ENCODE measurements around the gene TRPV3. TPM values are rescaled to one million over a fixed set of nuclear protein-coding genes. Genes with fewer than 3 reads are reported as not detected.

Gene TRPV3
- total RNA-seq, 3 donors from 2014 or later: 7.7 to 17.8 (median 8.6) TPM

DNA sequence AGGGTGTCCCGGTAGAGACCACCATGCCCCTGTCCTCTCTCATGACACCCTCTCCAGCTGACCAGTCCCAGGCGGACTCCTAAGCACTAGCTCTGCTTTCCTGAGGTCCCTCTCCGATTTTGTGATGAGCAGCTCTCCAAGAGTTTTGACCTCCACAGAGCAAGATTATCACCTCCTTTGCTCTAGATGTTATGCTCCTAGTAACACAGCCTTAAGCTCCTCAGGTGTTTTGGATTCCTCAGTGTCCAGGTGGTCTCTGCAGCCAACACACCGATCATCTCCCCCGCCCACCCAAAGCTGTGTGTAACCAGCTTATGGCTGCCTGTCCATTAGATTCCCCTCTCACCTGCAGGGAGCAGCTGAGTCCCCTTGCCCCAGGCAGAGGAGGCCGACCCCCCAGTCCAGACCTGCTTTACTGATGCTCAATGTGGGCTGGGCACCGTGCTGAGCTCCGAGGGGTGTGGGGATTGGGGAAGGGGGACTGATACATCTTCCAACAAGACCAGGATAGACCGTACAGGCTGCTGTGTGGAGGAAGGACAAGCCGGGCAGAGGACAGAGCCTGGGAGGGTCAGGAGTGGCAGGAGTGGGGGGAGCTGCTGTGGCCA lies 2.3 kb downstream of the TRPV3 start:
- H3K36me3 ChIP-seq (ENCODE audit: low read depth): no peaks in the 10 kb centered on the region

DNA sequence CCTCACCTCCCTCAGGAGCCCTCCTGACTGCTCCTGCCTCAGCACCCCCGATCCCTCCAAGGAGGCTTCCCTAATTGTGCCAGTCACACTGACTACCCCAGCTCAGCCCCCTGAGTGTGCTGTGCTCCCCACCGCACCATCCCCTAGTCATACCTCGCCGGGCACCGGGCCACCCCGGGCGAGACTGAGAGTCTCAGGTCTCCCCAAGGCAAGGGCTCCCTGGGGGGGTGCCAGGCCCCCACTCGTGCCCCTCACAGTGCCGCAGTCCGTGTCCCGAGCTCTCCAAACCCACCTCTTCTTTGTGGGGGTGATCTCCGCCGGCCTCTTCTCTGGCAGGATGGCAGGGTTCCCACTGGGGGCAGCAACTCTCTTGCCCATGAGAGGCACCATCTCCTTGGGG lies 3.2 kb downstream of the TRPV3 start:
- peak in 1 of 3 donors; percentile 25 for DNase-seq
- Histone ChIP-seq H3K9me3 (no peaks in the 10 kb centered on the region), H3K4me3 (no peak overlapping the region), H3K4me1 (ENCODE audit: low read depth) (peaks cover 23% of the 10 kb centered on the region), H3K36me3 (ENCODE audit: low read depth) (no peaks in the 10 kb centered on the region)
- no peak for TF ChIP-seq CTCF (IDR thresholded peaks at IDR 0.05)
- no peak for ATAC-seq
- intact Hi-C loops (cut with DNase I, micrococcal nuclease): no loop called here

More for the DNA sequence above, 2.3 kb downstream of the TRPV3 start:
- no peak for DNase-seq
- Histone ChIP-seq H3K4me1 (ENCODE audit: low read depth) (peaks cover 23% of the 10 kb centered on the region), H3K4me3 (no peak overlapping the region), H3K9me3 (no peaks in the 10 kb centered on the region)
- intact Hi-C loops (cut with DNase I, micrococcal nuclease): no loop called here
- no peak for TF ChIP-seq CTCF (IDR thresholded peaks at IDR 0.05)
- ATAC-seq: no peak

DNA sequence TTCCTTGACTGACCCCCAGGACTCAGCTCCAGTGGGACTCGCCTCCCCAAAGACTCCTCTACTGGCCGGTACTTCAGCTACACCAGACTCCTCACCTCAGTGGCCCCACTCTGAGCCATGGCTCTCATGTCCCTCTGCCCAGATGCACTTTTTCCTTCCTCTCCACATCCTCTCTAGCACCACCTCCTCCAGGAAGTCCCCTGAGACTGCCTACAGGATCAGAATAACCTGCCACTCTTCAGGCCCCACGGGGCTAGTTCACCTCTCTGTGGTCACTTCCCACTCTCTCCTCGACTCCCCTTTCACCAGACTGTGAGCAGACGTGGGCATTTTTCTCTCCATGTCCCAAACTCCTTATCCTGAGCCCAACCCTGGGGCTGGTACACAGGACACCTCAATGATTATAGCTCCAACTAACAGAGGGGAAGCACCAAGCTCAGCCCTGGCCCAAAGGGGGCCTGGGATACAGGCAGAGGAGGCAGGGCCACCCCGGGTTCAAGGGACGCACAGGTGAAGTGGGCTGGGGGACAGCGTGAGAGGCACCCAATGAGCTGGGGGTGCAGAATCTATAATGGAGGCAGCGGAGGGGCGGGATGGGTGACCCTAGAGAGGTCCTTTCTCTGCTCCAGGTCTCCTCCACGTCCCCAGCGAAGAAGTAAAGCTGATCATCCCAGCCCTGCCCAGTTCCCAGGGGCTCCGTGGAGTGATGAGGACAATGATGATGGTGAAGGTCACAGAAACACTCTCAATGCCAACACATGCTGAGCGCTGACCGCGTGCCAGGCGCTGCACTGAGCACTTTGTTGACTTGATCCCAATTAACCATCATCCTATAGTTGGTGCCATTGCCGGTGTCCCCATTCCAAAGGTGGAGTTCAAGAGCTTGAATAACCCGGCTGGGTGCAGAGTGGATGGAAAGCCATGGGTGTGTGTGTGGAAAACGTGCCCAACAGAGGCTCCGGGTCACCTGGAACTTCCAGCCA lies 3.9 kb downstream of the TRPV3 start:
- no peak for TF ChIP-seq CTCF (IDR thresholded peaks at IDR 0.05)
- no peak overlapping the region for H3K4me3 ChIP-seq
- peaks cover 18% of the 10 kb centered on the region for H3K4me1 ChIP-seq (ENCODE audit: low read depth)
- ATAC-seq (no peak), DNase-seq (peak in 1 of 3 donors; percentile 6)
- no peaks in the 10 kb centered on the region for H3K9me3 ChIP-seq
- intact Hi-C loops (cut with DNase I, micrococcal nuclease): no loop called here
- H3K36me3 ChIP-seq (ENCODE audit: low read depth): no peaks in the 10 kb centered on the region

- DNase-seq (no peak), ATAC-seq (no peak)
- Histone ChIP-seq H3K36me3 (ENCODE audit: low read depth) (no peaks in the 10 kb centered on the region), H3K9me3 (no peaks in the 10 kb centered on the region), H3K4me1 (ENCODE audit: low read depth) (peaks cover 10% of the 10 kb centered on the region), H3K4me3 (no peak overlapping the region)
- intact Hi-C loops (cut with DNase I, micrococcal nuclease): no loop called here
- no peak for TF ChIP-seq CTCF (IDR thresholded peaks at IDR 0.05)
These were observed 4.7 kb downstream of the TRPV3 start for GRCh38 chr17:3552916-3553315.

DNA sequence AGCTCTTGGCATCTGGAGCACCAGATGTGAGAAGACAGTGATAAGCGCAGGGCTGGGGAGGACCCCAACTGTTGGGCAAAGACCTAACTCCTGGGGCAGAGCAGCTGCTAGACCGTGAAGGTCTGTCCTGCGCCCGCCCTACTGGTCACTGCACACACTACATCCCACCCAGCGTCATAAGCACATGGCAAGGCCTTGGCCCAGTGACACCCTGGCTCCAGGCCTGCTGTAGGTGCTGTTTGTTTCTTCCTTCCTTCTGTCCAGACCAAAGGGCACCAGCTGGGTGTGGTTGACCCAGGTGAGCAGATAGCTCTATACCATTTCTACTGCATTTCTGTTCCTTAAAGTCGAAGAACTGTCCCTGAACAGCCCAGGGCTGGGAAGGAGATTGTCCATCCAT lies 6.4 kb downstream of the TRPV3 start:
- H3K36me3 ChIP-seq (ENCODE audit: low read depth): no peaks in the 10 kb centered on the region
- ATAC-seq: peak; percentile 90
- H3K9me3 ChIP-seq: no peaks in the 10 kb centered on the region
- intact Hi-C loops (cut with DNase I, micrococcal nuclease): no loop called here
- H3K4me1 ChIP-seq (ENCODE audit: low read depth): peaks cover 5% of the 10 kb centered on the region
- no peak for TF ChIP-seq CTCF (IDR thresholded peaks at IDR 0.05)
- DNase-seq: peak in 2 of 3 donors; percentile 68 to 82
- no peak overlapping the region for H3K4me3 ChIP-seq

Measured in mucosa of descending colon (tissue), 3 donors.